Transverse colon (tissue), 4 donors: ENCODE measurements around the gene FSTL3.

ENCODE experiments used
- POLR2A ChIP-seq: fragments of 450-650 bp; IDR thresholded peaks from one replicate; pipeline ENCODE4 v1.6.1; 2016; ENCODE audit warnings: antibody characterized with exemption, mild to moderate bottlenecking, moderate library complexity
- POLR2AphosphoS5 ChIP-seq, 3 donors: sonication (generic); formaldehyde crosslinking; IDR thresholded peaks; one replicate each; pipeline ENCODE4 v1.6.1; 2016; ENCODE audit warnings: antibody characterized with exemption in 3 of 3
- TF ChIP-seq, protein P1 (sequence below), 5 experiments: fragments of 200-600 bp in 3 of 5; fragments of 450-650 bp in 2 of 5; sonication (generic) in 3 of 5; IDR thresholded peaks; 1 replicate in 2 of 5; 2 replicates in 3 of 5; pipeline ENCODE4 v1.5.1; 2016 to 2017; ENCODE audit warnings: antibody characterized with exemption in 5 of 5, inconsistent platforms in 3 of 5, mild to moderate bottlenecking in 2 of 5, moderate library complexity in 1 of 5

GRCh38 chr19:677601-678436 lies 1.6 kb downstream of the FSTL3 start:
- TF ChIP-seq, protein P1, sequence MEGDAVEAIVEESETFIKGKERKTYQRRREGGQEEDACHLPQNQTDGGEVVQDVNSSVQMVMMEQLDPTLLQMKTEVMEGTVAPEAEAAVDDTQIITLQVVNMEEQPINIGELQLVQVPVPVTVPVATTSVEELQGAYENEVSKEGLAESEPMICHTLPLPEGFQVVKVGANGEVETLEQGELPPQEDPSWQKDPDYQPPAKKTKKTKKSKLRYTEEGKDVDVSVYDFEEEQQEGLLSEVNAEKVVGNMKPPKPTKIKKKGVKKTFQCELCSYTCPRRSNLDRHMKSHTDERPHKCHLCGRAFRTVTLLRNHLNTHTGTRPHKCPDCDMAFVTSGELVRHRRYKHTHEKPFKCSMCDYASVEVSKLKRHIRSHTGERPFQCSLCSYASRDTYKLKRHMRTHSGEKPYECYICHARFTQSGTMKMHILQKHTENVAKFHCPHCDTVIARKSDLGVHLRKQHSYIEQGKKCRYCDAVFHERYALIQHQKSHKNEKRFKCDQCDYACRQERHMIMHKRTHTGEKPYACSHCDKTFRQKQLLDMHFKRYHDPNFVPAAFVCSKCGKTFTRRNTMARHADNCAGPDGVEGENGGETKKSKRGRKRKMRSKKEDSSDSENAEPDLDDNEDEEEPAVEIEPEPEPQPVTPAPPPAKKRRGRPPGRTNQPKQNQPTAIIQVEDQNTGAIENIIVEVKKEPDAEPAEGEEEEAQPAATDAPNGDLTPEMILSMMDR (IDR thresholded peaks at IDR 0.05), result no peak
- no peak for TF ChIP-seq POLR2AphosphoS5 (IDR thresholded peaks at IDR 0.05)
- TF ChIP-seq POLR2A, result no peak
